ENCODE data around the gene MYH13. TPM values are rescaled to one million over a fixed set of nuclear protein-coding genes. Genes with fewer than 3 reads are reported as not detected.

Gene MYH13
- total and polyA plus RNA-seq, 10 of the 15 experiments (the other 5 are each of a cell fraction or from before 2014, with no cell fraction given) = 0.01 to 0.04 (median 0.03) TPM; not detected in 4

DNA sequence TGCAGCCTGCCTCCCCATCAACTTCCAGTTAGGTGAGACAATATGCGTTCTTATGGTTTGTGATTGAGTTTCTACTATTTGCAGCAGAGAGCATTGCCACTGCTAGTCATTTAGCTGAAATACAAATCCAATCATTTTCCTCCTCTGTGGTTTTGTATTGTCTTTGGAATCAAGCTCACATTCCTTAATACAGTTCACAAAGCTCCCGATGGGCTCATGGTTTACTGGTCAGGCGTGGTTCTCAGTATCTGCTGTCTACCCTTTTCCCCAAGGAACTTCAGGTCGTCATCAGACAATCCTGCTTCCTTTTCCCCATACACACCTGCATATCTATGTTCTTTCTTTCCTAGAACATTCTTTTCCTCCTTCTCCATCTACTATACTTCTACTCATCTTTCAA, 104.8 kb downstream of the MYH13 start:
- Histone ChIP-seq H3K9ac (ENCODE audit: control insufficient read depth, insufficient read depth, low read length) (no peak overlapping the region), H3K4me1 (ENCODE audit: control insufficient read depth, insufficient read depth, low read length) (peaks cover 7% of the 10 kb centered on the region), H3K27me3 (replicated peaks in 1 of 2; ENCODE audit: control insufficient read depth in 2 of 2, insufficient read depth in 2 of 2, low read length in 1 of 2) (no peaks in the 10 kb centered on the region), H3K27ac (ENCODE audit: control insufficient read depth, insufficient read depth) (no peak overlapping the region), H3K4me2 (ENCODE audit: control insufficient read depth, insufficient read depth) (no peak overlapping the region), H3K79me2 (ENCODE audit: control insufficient read depth, insufficient read depth, low read length) (no peaks in the 10 kb centered on the region), H3K9me3 (replicated peaks; ENCODE audit: control insufficient read depth, insufficient read depth, low read length) (peaks cover 8% of the 10 kb centered on the region), H3K4me3 (no peak overlapping the region), H3K36me3 (ENCODE audit: control insufficient read depth in 2 of 2, insufficient read depth in 2 of 2, low read length in 1 of 2) (no peaks in the 10 kb centered on the region), H4K20me1 (ENCODE audit: control insufficient read depth, insufficient read depth) (no peaks in the 10 kb centered on the region), H2AFZ (ENCODE audit: control insufficient read depth, low read depth, low read length) (no peak overlapping the region)
- no peak for DNase-seq (ENCODE audit: low read depth, low spot score)
- ChIA-PET RAD21 (ENCODE audit: unreplicated experiment) (no interaction called here), POLR2A (no interaction called here), SMC1A (ENCODE audit: uncharacterized antibody, unreplicated experiment) (no interaction called here), CTCF (interaction anchor here (1.2 kb wide), 1 partner anchor 41 kb away, joined by 3 read pairs; no protein-coding TSS in a partner anchor)
- in situ Hi-C loops (cut with MboI) = no loop called here
- intact Hi-C loops (cut with micrococcal nuclease; ENCODE audit: unreplicated experiment) = no loop called here
- no peak for ATAC-seq
- BruUV-seq (replicated peaks) = no TSS peak
- no peak for FAIRE-seq
- WGBS (ENCODE audit: insufficient coverage, insufficient replicate concordance, low lambda C conversion rate, missing lambda C conversion rate) = 13% methylated on average over 4 of the region's 4 CpGs
- TF ChIP-seq, protein P1, sequence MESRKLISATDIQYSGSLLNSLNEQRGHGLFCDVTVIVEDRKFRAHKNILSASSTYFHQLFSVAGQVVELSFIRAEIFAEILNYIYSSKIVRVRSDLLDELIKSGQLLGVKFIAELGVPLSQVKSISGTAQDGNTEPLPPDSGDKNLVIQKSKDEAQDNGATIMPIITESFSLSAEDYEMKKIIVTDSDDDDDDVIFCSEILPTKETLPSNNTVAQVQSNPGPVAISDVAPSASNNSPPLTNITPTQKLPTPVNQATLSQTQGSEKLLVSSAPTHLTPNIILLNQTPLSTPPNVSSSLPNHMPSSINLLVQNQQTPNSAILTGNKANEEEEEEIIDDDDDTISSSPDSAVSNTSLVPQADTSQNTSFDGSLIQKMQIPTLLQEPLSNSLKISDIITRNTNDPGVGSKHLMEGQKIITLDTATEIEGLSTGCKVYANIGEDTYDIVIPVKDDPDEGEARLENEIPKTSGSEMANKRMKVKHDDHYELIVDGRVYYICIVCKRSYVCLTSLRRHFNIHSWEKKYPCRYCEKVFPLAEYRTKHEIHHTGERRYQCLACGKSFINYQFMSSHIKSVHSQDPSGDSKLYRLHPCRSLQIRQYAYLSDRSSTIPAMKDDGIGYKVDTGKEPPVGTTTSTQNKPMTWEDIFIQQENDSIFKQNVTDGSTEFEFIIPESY (IDR thresholded peaks at IDR 0.05) = no peak
- TF ChIP-seq SMAD5 (IDR thresholded peaks at IDR 0.05; ENCODE audit: low read depth) (no peak), SIN3A (IDR thresholded peaks at IDR 0.05; ENCODE audit: low read depth, low read length) (no peak), JUND (IDR thresholded peaks at IDR 0.05; ENCODE audit: low read depth, low read length) (no peak), TCF3 (IDR thresholded peaks at IDR 0.05; ENCODE audit: borderline replicate concordance, insufficient read depth, low read depth, low read length) (no peak), IRF4 (IDR thresholded peaks at IDR 0.05; ENCODE audit: low read depth, low read length) (no peak), ZBED1 (IDR thresholded peaks at IDR 0.05; ENCODE audit: borderline replicate concordance) (no peak), NBN (IDR thresholded peaks at IDR 0.05) (no peak), TCF7 (IDR thresholded peaks at IDR 0.05; ENCODE audit: borderline replicate concordance) (no peak), NFIC (IDR thresholded peaks at IDR 0.05; ENCODE audit: low read depth, low read length) (no peak), SRF (IDR thresholded peaks at IDR 0.05; ENCODE audit: low read depth in 2 of 2, low read length in 2 of 2) (no peak), JUNB (IDR thresholded peaks at IDR 0.05) (no peak), SUPT20H (IDR thresholded peaks at IDR 0.05; ENCODE audit: borderline replicate concordance, control insufficient read depth, low read depth, low read length) (no peak), NR2C1 (IDR thresholded peaks at IDR 0.05) (no peak), ZNF217 (IDR thresholded peaks at IDR 0.05) (no peak), NR2C2 (IDR thresholded peaks at IDR 0.05; ENCODE audit: borderline replicate concordance, control insufficient read depth, insufficient read length, low read depth) (no peak)
- TF ChIP-seq, protein P2, sequence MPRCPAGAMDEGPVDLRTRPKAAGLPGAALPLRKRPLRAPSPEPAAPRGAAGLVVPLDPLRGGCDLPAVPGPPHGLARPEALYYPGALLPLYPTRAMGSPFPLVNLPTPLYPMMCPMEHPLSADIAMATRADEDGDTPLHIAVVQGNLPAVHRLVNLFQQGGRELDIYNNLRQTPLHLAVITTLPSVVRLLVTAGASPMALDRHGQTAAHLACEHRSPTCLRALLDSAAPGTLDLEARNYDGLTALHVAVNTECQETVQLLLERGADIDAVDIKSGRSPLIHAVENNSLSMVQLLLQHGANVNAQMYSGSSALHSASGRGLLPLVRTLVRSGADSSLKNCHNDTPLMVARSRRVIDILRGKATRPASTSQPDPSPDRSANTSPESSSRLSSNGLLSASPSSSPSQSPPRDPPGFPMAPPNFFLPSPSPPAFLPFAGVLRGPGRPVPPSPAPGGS (IDR thresholded peaks at IDR 0.05; ENCODE audit: borderline replicate concordance, insufficient read depth, low read depth, low read length, poor library complexity, severe bottlenecking) = no peak
- TF ChIP-seq, protein P3, sequence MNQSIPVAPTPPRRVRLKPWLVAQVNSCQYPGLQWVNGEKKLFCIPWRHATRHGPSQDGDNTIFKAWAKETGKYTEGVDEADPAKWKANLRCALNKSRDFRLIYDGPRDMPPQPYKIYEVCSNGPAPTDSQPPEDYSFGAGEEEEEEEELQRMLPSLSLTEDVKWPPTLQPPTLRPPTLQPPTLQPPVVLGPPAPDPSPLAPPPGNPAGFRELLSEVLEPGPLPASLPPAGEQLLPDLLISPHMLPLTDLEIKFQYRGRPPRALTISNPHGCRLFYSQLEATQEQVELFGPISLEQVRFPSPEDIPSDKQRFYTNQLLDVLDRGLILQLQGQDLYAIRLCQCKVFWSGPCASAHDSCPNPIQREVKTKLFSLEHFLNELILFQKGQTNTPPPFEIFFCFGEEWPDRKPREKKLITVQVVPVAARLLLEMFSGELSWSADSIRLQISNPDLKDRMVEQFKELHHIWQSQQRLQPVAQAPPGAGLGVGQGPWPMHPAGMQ (IDR thresholded peaks at IDR 0.05; ENCODE audit: borderline replicate concordance) = no peak
- TF ChIP-seq, protein P4, sequence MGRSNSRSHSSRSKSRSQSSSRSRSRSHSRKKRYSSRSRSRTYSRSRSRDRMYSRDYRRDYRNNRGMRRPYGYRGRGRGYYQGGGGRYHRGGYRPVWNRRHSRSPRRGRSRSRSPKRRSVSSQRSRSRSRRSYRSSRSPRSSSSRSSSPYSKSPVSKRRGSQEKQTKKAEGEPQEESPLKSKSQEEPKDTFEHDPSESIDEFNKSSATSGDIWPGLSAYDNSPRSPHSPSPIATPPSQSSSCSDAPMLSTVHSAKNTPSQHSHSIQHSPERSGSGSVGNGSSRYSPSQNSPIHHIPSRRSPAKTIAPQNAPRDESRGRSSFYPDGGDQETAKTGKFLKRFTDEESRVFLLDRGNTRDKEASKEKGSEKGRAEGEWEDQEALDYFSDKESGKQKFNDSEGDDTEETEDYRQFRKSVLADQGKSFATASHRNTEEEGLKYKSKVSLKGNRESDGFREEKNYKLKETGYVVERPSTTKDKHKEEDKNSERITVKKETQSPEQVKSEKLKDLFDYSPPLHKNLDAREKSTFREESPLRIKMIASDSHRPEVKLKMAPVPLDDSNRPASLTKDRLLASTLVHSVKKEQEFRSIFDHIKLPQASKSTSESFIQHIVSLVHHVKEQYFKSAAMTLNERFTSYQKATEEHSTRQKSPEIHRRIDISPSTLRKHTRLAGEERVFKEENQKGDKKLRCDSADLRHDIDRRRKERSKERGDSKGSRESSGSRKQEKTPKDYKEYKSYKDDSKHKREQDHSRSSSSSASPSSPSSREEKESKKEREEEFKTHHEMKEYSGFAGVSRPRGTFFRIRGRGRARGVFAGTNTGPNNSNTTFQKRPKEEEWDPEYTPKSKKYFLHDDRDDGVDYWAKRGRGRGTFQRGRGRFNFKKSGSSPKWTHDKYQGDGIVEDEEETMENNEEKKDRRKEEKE (IDR thresholded peaks at IDR 0.05) = no peak

Measured in GM12878 (cell line).